HG03439 (cell line): ENCODE measurements around the gene ANXA7.
"Not testable (repeated sequence)": the region's sequence is repeated elsewhere in the genome, so short reads cannot be mapped to it uniquely, and the experiment has no call there.

Experiments used
- ATAC-seq: cut with Tn5 transposase; IDR thresholded peaks from one replicate; pipeline ENCODE4 v1.9.1; 2021; ENCODE audit warnings: mild to moderate bottlenecking, moderate library complexity; ENCODE audit not compliant: unreplicated experiment

ANXA7 gene

DNA sequence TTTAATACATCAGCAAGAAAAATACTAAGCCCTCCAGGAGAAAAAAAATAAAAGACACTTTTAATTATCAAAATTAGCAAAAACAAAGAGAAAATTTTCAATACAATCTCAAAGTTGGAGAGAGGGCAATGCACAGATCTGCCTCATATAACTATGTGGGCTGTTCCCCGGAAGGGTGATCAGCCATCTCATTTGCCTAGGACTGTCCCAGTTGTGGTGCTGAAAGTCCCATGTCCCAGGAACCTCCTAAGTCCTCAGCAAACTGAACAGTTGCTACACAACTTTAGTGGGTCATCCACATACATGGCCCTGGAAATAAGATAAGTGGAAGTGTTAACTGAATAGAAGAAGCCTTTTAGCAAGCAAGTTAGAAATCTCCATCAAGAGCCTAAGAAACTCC is 69.6 kb downstream of the ANXA7 start:
- no peak for ATAC-seq

DNA sequence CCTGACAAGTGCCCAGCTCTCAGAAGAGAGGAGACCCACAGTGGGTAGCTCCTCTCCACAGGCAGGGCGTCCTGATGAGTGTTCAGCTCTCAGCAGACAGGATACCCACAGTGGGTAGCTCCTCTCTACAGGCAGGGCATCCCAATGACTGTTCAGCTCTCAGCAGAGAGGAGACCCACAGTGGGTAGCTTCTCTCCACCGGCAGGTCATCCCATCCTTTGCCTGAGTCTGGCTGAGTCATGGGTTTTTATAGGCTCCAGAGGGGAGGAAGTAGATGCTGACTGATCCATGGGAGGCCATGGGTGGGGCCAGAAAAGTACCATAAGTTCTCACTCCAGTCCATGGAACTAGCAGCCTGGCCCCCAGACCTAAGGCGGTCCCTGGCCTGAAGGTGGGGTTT is 73.7 kb downstream of the ANXA7 start:
- ATAC-seq: no peak

DNA sequence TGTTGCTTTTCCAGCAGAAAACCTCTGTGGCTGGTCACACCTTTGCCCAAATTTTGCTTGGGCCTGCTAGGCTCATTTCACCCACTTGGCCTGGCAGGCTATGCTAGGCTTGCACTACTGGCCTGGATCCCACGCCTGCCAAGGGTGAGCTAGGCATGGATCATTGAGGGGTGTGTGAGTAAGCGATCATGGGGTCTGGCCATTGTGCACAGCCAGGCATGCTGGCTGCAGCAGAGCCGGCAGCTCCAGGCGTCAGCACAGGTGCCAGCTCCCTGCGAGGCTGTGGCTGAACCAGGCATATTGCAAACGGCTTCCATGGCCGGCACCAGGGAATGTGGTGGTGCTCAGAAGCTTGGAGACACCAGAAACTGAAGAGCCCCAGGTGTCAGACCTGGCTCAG is 74.4 kb downstream of the ANXA7 start:
- no peak for ATAC-seq

DNA sequence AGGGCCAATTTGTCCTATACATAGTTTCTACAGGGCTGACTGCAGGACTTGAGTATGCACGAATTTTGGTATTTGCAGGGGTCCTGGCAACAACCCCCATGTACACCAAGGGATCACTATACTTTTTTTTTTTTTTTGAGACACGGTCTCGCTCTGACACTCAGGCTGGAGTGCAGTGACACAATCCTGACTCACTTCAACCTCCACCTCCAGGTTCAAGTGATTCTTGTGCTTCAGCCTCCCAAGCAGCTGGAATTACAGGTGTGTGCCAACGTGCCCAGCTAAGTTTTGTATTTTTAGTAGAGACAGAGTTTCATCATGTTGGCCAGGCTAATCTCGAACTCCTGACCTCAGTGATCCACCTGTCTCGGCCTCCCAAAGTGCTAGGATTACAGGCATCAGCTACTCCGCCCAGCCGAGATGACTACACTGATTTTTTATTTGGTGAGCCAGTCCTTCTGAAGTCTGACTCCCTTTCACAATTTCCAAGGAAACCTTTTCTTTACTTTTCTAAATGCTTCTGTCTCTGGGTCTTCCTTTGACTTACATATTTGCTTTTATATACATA is 75.0 kb downstream of the ANXA7 start:
- ATAC-seq: no peak

DNA sequence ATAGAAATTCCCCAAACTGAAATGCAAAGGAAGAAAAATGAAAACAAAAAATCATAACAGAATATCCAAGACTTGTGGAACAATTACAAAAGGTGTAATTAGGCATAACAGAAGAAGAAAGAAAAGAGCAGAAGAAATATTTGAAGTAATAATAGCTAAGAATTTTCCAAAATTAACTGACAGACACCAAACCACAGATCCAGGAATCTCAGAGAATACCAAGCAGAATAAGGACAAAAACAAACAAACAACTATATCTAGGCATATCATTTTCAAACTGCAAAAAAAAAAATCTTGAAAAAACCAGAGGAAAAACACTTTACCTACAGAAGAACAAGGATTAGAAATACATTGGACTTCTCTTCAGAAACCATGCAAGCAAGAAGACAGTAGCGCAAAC is 80.7 kb downstream of the ANXA7 start:
- no peak for ATAC-seq

DNA sequence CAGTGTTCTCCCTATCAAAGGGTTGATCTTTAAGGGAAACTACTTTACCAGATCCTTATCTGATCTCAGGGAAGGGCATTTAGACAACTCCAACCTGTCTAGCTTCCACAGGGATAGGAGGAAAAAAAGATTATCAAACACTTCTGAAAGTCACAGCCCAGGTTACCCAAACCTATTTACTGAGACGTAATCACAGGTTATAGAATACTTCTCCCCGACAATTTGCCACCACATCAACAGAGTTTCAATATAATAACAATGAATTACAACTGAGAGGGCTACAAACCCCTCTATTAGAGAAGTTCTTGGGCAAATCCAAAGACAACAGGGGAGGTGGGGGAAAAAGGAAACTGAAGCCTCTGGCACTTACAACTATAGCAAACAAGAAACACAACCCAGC is 81.5 kb downstream of the ANXA7 start:
- no peak for ATAC-seq

DNA sequence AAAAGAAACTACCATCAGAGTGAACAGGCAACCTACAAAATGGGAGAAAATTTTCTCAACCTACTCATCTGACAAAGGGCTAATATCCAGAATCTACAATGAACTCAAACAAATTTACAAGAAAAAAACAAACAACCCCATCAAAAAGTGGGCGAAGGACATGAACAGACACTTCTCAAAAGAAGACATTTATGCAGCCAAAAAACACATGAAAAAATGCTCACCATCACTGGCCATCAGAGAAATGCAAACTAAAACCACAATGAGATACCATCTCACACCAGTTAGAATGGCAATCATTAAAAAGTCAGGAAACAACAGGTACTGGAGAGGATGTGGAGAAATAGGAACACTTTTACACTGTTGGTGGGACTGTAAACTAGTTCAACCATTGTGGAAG is 85.3 kb downstream of the ANXA7 start:
- not testable (repeated sequence) for ATAC-seq

DNA sequence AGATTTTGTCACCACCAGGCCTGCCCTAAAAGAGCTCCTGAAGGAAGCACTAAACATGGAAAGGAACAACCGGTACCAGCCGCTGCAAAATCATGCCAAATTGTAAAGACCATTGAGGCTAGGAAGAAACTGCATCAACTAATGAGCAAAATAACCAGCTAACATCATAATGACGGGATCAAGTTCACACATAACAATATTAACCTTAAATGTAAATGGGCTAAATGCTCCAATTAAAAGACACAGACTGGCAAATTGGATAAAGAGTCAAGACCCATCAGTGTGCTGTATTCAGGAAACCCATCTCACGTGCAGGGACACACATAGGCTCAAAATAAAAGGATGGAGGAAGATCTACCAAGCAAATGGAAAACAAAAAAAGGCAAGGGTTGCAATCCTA is 88.6 kb downstream of the ANXA7 start:
- ATAC-seq: not testable (repeated sequence)
